ENCODE results near the gene TPRKB.
"Not testable (repeated sequence)": the region's sequence is repeated elsewhere in the genome, so short reads cannot be mapped to it uniquely, and the experiment has no call there.

The TPRKB gene

GRCh38 chr2:73698101-73698500, 39.0 kb downstream of the TPRKB start:
- no peak for DNase-seq

GRCh38 chr2:73697606-73698005, 39.5 kb downstream of the TPRKB start:
- DNase-seq, result no peak

- not testable (repeated sequence) for DNase-seq
These were observed 40.2 kb downstream of the TPRKB start for GRCh38 chr2:73696985-73697384.

GRCh38 chr2:73696521-73696920, 40.6 kb downstream of the TPRKB start:
- DNase-seq, result not testable (repeated sequence)

- not testable (repeated sequence) for DNase-seq
These were observed 46.6 kb downstream of the TPRKB start for GRCh38 chr2:73690372-73691088.

GRCh38 chr2:73688494-73688893, 48.7 kb downstream of the TPRKB start:
- not testable (repeated sequence) for DNase-seq

GRCh38 chr2:73685764-73686438, 51.2 kb downstream of the TPRKB start:
- no peak for DNase-seq

- DNase-seq, result not testable (repeated sequence)
These were observed 52.2 kb downstream of the TPRKB start for GRCh38 chr2:73684905-73685304.

GRCh38 chr2:73684325-73684724, 52.8 kb downstream of the TPRKB start:
- not testable (repeated sequence) for DNase-seq

GRCh38 chr2:73679951-73680571, 57.1 kb downstream of the TPRKB start:
- not testable (repeated sequence) for DNase-seq

Data from T1000 (cell line).